G401.6 (cell line): ENCODE measurements around the gene SPINT1.

ENCODE experiments used
- FAIRE-seq: peaks from 2 replicates; lab custom pipeline; 2012; peaks lifted over from hg19 to GRCh38; lab: Jason Lieb, UNC

SPINT1 gene

GRCh38 chr15:40829115-40829514, 14.7 kb upstream of the SPINT1 start:
- FAIRE-seq: no peak

DNA sequence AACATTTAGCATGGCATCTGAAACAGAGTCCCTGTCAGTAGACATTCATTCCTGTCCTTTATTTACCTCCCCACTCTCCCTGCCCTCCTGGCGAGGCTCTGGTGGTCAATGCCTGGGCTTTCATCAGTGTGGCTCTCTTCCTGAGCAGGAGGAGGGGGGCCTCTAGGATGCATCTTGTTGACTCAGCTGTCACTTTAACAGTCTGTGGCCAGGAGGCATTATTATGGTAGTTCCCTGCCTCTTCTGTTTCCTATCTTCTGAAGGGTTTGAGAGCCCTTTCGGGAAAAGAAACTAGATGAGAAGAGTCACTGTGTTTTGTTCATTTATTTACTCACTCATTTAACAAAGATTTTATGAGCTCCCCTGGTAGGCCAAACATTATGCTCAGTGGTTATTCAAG, 13.0 kb upstream of the SPINT1 start:
- FAIRE-seq: no peak

DNA sequence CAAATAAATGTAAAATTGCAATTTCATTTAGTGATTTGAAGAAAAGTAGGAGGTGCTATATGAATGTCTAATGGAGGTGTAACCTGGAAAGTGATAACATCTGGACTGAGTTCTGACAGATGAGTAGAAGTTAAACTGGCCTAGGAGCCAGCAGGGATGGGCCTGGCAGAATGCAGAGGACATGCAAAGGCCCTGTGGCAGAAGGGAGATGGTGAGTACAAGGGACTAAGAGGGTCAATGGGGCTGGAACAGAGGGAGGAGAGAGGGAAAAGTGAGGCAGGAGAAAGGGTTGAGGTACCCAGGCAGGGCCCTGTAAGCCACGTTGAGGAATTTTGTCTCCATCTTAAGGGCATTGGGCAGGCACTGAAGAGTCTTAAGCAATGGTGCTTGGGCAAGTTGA, 12.0 kb upstream of the SPINT1 start:
- FAIRE-seq: no peak

- no peak for FAIRE-seq
These were observed 10.9 kb upstream of the SPINT1 start for GRCh38 chr15:40832903-40833302.

DNA sequence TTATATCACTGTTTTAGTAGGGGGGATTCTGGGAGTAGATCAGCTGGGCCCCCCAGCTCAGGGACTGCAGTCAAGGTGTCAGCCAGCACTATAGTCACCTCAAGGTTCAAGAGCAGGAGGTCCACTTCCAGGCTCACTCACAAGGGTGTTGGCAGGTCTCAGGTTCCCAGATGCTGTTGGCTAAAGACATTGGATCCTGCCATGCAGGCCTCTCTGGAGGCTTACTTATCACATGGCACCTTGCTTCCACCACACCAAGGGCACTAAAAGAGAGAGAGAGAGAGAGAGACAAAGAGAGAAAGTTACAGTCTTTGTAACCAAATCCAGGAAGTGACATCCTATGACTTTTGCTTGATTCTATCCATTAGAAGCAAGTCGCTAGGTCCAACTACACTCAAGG, 7.8 kb upstream of the SPINT1 start:
- FAIRE-seq: no peak

DNA sequence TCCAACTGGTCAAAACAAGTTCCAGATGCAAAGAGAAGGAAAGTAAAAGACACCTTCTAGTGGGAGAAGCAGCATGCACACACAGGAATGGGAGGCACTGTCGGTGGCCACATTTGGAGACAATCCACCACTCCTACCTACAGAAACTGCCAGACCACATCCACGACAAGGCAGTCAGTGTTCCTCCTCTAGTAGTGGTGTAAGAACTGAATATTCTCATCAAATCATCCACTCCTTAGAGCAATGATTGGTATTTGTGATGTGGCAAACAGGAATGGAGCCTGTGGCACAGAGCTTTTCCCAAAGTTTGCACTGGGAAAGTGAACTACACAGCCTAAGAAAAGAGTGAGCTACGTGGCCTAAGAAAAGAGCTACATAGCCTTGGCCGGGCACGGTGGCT, 5.1 kb upstream of the SPINT1 start:
- no peak for FAIRE-seq

GRCh38 chr15:40841741-40842140, 2.1 kb upstream of the SPINT1 start:
- no peak for FAIRE-seq

GRCh38 chr15:40843261-40843884, 475 bp upstream of the SPINT1 start:
- FAIRE-seq: no peak

DNA sequence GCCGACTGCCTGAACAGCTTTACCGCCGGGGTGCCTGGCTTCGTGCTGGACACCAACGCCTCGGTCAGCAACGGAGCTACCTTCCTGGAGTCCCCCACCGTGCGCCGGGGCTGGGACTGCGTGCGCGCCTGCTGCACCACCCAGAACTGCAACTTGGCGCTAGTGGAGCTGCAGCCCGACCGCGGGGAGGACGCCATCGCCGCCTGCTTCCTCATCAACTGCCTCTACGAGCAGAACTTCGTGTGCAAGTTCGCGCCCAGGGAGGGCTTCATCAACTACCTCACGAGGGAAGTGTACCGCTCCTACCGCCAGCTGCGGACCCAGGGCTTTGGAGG, 815 bp downstream of the SPINT1 start:
- no peak for FAIRE-seq

- FAIRE-seq: no peak
These were observed 1.2 kb downstream of the SPINT1 start for GRCh38 chr15:40845036-40845435.

DNA sequence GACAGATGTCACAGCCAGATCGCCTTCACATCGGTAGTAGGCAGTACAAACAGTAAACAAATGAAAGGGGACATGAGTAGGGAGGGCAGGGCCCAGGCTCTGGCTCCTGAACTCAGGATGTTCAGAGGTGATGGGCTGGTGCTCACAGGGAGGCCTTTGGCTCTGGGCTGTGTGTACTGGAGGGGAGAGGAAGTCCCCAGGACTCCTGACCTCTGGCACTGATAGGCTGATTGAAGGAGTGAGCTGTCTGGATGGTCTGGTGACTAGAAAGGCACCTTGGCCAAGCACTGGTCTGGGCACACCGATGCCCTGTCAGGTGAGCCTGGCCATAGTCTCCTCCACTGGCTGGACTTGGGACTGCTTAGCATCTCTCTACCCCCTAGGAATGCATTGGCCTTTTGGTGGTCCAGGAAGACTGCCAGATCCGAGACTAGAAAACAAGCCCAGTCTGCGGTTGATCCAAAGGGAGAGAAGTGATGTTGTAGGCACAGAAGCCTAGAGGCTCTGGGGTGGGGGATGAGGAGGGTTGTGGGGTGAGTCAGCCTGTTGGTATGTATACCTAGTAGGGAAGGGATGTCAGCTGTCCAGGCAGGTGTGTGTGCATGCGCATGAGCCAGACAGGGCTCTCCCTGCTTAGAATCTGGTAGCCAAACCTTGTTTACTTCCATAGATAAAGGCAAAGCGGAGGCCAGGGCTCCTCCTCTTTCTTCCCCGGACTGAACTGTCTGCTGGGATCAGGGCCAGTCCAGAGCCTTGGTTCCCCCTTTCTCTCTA, 1.9 kb downstream of the SPINT1 start:
- FAIRE-seq: no peak

DNA sequence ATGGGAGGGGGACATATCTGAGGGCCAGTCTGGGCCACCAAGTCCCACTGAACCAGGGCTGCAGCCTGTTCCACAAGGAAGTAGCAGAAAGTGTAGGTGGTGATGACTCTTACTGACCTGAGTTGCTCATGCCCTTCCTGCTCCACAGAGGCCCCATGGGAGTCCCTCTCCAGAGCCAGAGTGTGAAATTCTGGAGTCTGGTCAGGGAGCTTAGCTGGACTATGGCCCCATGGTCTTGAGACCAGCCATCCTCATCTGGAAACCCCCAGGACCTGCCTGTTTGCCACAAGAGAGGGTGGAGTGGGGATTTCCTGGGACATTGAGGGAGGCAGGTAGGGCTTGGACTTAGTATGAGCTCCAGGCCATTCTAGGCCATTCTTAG, 3.0 kb downstream of the SPINT1 start:
- FAIRE-seq: no peak

DNA sequence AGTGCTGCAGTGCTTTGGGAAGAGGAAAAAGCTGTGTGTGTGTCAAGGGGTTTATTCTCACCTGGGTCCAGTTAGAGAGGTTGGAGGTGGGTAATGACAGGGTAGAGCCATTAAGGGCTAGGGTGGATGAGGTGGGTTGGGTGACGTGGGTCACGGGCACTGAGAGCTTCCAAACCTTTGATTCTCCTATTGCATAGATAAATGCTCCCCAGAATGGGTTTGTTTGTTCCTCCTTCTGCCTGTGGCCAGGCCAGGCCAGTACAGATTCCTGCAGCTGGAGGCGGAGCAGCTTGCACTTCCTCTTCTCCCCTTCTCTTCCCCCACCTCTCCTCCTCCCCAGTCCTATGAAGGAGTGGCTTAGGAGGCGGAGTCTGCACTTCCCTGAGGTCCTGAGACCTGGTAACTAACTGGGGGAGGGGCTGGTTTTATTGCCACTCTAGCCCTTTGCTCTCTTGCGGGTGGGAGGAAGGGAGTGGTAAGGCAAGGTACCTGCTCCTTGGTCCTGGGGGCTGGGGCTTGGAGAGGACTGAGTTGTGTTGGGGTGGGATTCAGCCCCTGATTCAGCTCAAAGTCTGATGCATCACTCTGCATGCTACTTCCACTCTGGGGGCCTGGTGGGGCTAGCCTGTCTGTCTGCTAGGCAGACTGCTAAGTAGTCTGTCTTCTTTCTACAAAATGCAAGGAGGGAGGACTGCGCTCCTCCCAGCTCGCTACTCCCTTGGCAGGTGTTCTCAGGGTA, 3.5 kb downstream of the SPINT1 start:
- no peak for FAIRE-seq

- no peak for FAIRE-seq
These were observed 6.8 kb downstream of the SPINT1 start for GRCh38 chr15:40850576-40851112.

- no peak for FAIRE-seq
These were observed 8.7 kb downstream of the SPINT1 start for GRCh38 chr15:40852529-40852928.

GRCh38 chr15:40853241-40853890, 9.5 kb downstream of the SPINT1 start:
- FAIRE-seq: no peak

DNA sequence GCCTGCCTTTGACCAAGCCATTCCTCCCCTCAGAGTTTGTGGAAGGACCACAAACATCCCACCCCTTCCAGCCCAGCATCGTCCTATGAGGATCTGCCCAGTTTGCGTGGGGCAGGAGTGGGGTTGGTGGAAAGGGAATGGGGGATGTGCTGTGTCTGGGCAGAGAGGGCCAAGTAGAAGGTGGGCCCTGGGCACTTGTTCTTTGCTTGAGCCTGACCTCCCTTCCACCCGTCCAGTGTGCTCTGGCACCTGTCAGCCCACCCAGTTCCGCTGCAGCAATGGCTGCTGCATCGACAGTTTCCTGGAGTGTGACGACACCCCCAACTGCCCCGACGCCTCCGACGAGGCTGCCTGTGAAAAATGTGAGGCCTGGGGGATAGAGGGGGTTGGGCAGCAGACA, 10.3 kb downstream of the SPINT1 start:
- FAIRE-seq: no peak

GRCh38 chr15:40855706-40856234, 11.9 kb downstream of the SPINT1 start:
- FAIRE-seq: no peak

DNA sequence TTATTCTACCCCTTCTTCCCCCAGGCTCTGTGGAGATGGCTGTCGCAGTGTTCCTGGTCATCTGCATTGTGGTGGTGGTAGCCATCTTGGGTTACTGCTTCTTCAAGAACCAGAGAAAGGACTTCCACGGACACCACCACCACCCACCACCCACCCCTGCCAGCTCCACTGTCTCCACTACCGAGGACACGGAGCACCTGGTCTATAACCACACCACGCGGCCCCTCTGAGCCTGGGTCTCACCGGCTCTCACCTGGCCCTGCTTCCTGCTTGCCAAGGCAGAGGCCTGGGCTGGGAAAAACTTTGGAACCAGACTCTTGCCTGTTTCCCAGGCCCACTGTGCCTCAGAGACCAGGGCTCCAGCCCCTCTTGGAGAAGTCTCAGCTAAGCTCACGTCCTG, 12.9 kb downstream of the SPINT1 start:
- FAIRE-seq: no peak

- peak; percentile 6 for FAIRE-seq
These were observed 13.9 kb downstream of the SPINT1 start for GRCh38 chr15:40857601-40858341.

GRCh38 chr15:40858706-40859105, 14.9 kb downstream of the SPINT1 start:
- no peak for FAIRE-seq
